Lower leg skin (tissue), 3 donors: ENCODE data around the gene CEP170.
"Not testable (repeated sequence)": the region's sequence is repeated elsewhere in the genome, so short reads cannot be mapped to it uniquely, and the experiment has no call there.

Source experiments
- CTCF ChIP-seq, 3 donors: fragments of 450-650 bp; IDR thresholded peaks; one replicate each; pipeline ENCODE4 v1.5.1; 2016; ENCODE audit warnings: antibody characterized with exemption in 3 of 3, mild to moderate bottlenecking in 3 of 3, moderate library complexity in 2 of 3
- POLR2A ChIP-seq, 2 donors: fragments of 450-650 bp; IDR thresholded peaks; one replicate each; pipeline ENCODE4 v1.6.1; 2016 to 2017; ENCODE audit warnings: antibody characterized with exemption in 2 of 2, mild to moderate bottlenecking in 1 of 2, moderate library complexity in 1 of 2

GRCh38 chr1:243118601-243119322 is 136.3 kb downstream of the CEP170 start:
- not testable (repeated sequence) for TF ChIP-seq POLR2A, CTCF (IDR thresholded peaks at IDR 0.05)
